ENCODE results near the gene TELO2. TPM values are rescaled to one million over a fixed set of nuclear protein-coding genes. Genes with fewer than 3 reads are reported as not detected.

Gene TELO2
- total RNA-seq, 4 donors from 2014 or later, result 22.2 to 98.1 (median 49.6) TPM

DNA sequence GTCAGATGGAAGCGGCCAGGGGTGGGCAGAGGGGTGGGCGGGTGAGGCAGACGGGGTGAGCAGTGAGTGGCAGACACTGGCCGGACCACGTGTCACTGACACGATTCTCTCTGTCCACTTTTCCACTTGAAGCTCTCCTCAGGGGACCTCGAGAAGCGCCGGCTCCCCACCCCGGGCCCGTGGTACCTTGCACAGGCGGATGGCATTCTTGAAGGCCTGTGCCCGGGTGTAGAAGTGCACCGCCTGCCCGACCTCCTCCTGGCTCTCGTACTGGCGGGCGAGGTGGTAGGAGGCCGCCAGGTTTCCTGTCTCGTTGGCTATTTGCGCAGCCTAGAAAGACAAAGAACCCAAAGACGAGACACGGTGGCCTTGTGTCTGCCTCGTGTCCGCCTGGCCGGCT is 31.2 kb downstream of the TELO2 start:
- Histone ChIP-seq H3K36me3 (no peaks in the 10 kb centered on the region), H3K4me3 (no peak overlapping the region), H3K27ac (no peak overlapping the region), H3K4me1 (no peaks in the 10 kb centered on the region), H3K9me3 (no peaks in the 10 kb centered on the region), H3K27me3 (no peaks in the 10 kb centered on the region)
- 91% methylated on average over 23 of the region's 26 CpGs; no CpG with 5 or more reads in 1 of the 2 donors for WGBS, 2 donors (ENCODE audit: low coverage in 1 of 2)
- intact Hi-C loops (cut with DNase I; ENCODE audit: low total_unique reads) (no loop called here), in situ Hi-C loops (cut with MboI; ENCODE audit: low pct_ligation_motif_present in 1 of 4, low pct_unique_long_range_greater_than_20kb in 1 of 4, low sequenced_read_pairs in 3 of 4) (no loop called here)
- no peak for TF ChIP-seq POLR2AphosphoS5 (IDR thresholded peaks at IDR 0.05)
- no peak for DNase-seq

DNA sequence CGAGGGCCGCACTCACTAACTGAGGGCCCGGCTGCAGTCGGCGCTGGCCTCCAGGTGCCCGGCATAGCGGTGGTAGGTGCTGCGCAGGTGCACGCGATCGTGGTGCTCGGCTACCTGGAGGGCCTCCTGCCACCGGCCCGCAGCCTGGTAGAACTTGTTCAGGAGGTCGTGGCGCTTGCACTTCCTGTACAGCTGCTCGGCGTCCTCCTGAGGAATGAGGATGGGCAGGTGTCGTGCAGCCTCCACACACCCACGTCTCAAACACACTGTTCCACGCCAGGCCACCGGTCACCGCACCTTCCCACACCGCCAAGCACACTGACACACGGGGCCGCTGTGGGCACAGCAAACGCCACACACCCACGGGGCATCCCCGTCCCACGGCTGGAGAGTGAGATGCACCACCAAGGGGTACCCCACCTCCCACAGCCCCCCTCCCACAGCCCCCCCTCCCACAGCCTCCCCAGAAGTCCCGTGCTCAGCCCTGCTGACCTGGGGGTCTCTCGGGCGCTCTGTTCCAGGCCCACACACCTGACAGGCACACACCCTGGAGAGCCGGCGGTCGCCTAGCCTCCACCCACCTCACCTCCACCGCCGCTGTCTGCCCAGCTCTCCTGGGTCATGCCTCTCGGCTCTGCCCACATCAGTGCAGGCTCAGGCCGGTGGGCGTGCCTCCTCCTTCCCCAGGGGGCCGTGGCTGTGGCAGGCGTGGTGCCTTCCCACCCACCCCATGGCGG is 32.9 kb downstream of the TELO2 start:
- in situ Hi-C loops (cut with MboI; ENCODE audit: low pct_ligation_motif_present in 1 of 4, low pct_unique_long_range_greater_than_20kb in 1 of 4, low sequenced_read_pairs in 3 of 4), result no loop called here
- H3K4me1 ChIP-seq, result peaks cover 0 to 7% (median 2%) of the 10 kb centered on the region in 4 donors
- H3K4me3 ChIP-seq, result no peak overlapping the region
- TF ChIP-seq EP300 (IDR thresholded peaks at IDR 0.05; ENCODE audit: low read depth) (no peak), POLR2A (IDR thresholded peaks at IDR 0.05) (no peak), POLR2AphosphoS5 (IDR thresholded peaks at IDR 0.05) (no peak)
- TF ChIP-seq, protein P1, sequence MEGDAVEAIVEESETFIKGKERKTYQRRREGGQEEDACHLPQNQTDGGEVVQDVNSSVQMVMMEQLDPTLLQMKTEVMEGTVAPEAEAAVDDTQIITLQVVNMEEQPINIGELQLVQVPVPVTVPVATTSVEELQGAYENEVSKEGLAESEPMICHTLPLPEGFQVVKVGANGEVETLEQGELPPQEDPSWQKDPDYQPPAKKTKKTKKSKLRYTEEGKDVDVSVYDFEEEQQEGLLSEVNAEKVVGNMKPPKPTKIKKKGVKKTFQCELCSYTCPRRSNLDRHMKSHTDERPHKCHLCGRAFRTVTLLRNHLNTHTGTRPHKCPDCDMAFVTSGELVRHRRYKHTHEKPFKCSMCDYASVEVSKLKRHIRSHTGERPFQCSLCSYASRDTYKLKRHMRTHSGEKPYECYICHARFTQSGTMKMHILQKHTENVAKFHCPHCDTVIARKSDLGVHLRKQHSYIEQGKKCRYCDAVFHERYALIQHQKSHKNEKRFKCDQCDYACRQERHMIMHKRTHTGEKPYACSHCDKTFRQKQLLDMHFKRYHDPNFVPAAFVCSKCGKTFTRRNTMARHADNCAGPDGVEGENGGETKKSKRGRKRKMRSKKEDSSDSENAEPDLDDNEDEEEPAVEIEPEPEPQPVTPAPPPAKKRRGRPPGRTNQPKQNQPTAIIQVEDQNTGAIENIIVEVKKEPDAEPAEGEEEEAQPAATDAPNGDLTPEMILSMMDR (IDR thresholded peaks at IDR 0.05), result no peak
- intact Hi-C loops (cut with DNase I; ENCODE audit: low total_unique reads), result no loop called here
- DNase-seq, result no peak
- no peaks in the 10 kb centered on the region for H3K27me3 ChIP-seq
- H3K27ac ChIP-seq, result no peak overlapping the region
- H3K9me3 ChIP-seq, result no peaks in the 10 kb centered on the region
- WGBS, 2 donors (ENCODE audit: low coverage in 1 of 2), result 86 to 90% methylated on average over 2 to 30 of the region's 44 CpGs
- no peaks in the 10 kb centered on the region for H3K36me3 ChIP-seq

- Histone ChIP-seq H3K27me3 (no peaks in the 10 kb centered on the region), H3K27ac (no peak overlapping the region), H3K4me3 (no peak overlapping the region), H3K4me1 (peaks cover 5 to 12% (median 8%) of the 10 kb centered on the region in 4 donors), H3K9me3 (no peaks in the 10 kb centered on the region), H3K36me3 (no peaks in the 10 kb centered on the region)
- intact Hi-C loops (cut with DNase I; ENCODE audit: low total_unique reads), result no loop called here
- TF ChIP-seq EP300 (IDR thresholded peaks at IDR 0.05; ENCODE audit: low read depth), result no peak
- TF ChIP-seq, protein P1 (IDR thresholded peaks at IDR 0.05), result no peak
- TF ChIP-seq POLR2AphosphoS5 (IDR thresholded peaks at IDR 0.05), result no peak
- no peak for TF ChIP-seq POLR2A (IDR thresholded peaks at IDR 0.05)
- in situ Hi-C loops (cut with MboI; ENCODE audit: low pct_ligation_motif_present in 1 of 4, low pct_unique_long_range_greater_than_20kb in 1 of 4, low sequenced_read_pairs in 3 of 4), result no loop called here
- DNase-seq, result no peak
- WGBS, 2 donors (ENCODE audit: low coverage in 1 of 2), result 81% methylated on average over 36 of the region's 38 CpGs; no CpG with 5 or more reads in 1 of the 2 donors
Observed at GRCh38 chr16:1526608-1527555, 33.7 kb downstream of the TELO2 start.

DNA sequence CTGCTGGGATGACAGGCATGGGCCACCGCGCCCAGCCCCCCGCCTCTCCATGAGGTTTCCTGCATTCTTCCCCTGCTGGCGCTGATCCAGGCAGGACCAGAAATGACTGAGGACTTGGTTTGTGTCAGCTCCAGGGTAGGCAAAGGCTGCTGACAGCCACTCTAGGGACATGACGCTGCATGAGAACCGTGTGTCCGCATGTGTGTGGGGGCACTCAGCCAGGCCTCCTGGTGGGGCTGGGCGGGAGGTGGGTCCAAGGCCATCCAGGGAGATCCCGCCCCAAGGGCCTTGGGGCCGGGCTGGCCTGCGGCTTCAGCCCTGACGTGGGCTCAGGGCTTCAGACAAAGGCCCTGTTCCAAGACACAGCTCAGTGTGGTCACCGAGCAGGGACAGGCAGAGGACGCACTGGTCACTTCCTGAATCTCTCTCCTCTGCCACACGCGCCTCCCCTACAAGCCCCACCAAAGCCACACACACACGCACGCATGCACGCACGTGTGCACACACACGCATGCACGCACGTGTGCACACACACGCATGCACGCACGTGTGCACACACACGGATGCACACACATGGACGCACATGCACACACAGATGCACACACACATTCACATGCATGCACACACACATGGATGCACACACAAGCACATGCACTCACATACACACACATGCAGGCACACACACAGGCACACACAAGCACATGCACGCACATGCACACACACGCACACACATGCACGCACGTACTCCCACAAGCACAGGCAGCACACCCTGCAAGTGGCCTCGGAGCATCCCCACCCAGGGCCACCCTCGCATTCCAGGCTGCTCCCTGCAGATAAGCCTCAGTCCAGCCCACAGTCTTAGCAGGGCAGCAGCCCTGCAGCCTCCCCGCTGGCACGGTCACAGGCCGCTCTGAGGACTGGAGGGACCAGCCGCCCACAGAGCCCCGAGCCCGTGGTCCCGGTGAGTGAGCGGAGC is 35.0 kb downstream of the TELO2 start:
- H3K27me3 ChIP-seq, result no peaks in the 10 kb centered on the region
- H3K27ac ChIP-seq, result no peak overlapping the region
- H3K9me3 ChIP-seq, result no peaks in the 10 kb centered on the region
- H3K4me1 ChIP-seq, result peaks cover 9 to 25% (median 17%) of the 10 kb centered on the region in 4 donors
- intact Hi-C loops (cut with DNase I; ENCODE audit: low total_unique reads) (no loop called here), in situ Hi-C loops (cut with MboI; ENCODE audit: low pct_ligation_motif_present in 1 of 4, low pct_unique_long_range_greater_than_20kb in 1 of 4, low sequenced_read_pairs in 3 of 4) (no loop called here)
- WGBS, 2 donors (ENCODE audit: low coverage in 1 of 2), result 85 to 96% methylated on average over 9 to 37 of the region's 42 CpGs
- H3K4me3 ChIP-seq, result no peak overlapping the region
- no peak for DNase-seq
- H3K36me3 ChIP-seq, result no peaks in the 10 kb centered on the region
- TF ChIP-seq POLR2A (IDR thresholded peaks at IDR 0.05), result no peak
- TF ChIP-seq, protein P1 (IDR thresholded peaks at IDR 0.05), result no peak
- TF ChIP-seq POLR2AphosphoS5 (IDR thresholded peaks at IDR 0.05), result no peak
- TF ChIP-seq EP300 (IDR thresholded peaks at IDR 0.05; ENCODE audit: low read depth), result no peak
